ENCODE measurements around the gene BLACAT1. TPM values are rescaled to one million over a fixed set of nuclear protein-coding genes. Genes with fewer than 3 reads are reported as not detected.

The BLACAT1 gene
- total RNA-seq, 2 donors from 2014 or later, result 0.24 to 0.26 TPM

- no peak for TF ChIP-seq CTCF (IDR thresholded peaks at IDR 0.05)
- Histone ChIP-seq H3K4me3 (no peak overlapping the region), H3K36me3 (no peaks in the 10 kb centered on the region), H3K4me1 (peaks cover 0 to 8% of the 10 kb centered on the region in 2 donors), H3K9me3 (peaks cover 0 to 14% of the 10 kb centered on the region in 2 donors), H3K27me3 (peaks cover 0 to 4% of the 10 kb centered on the region in 2 donors), H3K27ac (no peak overlapping the region)
- DNase-seq (ENCODE audit: low spot score), result no peak
These were observed 20.0 kb upstream of the BLACAT1 start for GRCh38 chr1:205475855-205476254.

DNA sequence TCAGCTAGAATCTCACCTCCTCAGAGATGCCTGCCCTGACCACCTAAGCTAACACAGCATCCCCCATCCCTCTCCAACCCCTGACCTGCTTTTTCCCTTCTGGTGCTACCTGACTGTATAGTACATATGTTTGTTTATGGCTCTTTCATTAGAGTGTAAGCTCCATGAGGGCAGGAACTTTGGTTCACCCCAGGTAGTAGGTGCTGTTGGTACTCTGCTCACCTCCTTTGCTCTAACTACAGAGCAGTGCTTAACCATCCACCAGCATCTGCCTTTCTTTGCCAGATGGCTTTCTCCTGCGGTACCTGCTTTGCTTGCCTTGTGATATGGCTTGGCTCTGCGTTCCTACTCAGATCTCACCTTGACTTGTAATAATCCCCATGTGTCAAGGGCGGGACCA lies 18.7 kb upstream of the BLACAT1 start:
- no peak for DNase-seq (ENCODE audit: low spot score)
- no peak for TF ChIP-seq CTCF (IDR thresholded peaks at IDR 0.05)
- peaks cover 0 to 14% of the 10 kb centered on the region in 2 donors for H3K9me3 ChIP-seq
- H3K36me3 ChIP-seq, result no peaks in the 10 kb centered on the region
- H3K27me3 ChIP-seq, result peaks cover 0 to 4% of the 10 kb centered on the region in 2 donors
- peaks cover 0 to 8% of the 10 kb centered on the region in 2 donors for H3K4me1 ChIP-seq
- no peak overlapping the region for H3K4me3 ChIP-seq
- H3K27ac ChIP-seq, result no peak overlapping the region

DNA sequence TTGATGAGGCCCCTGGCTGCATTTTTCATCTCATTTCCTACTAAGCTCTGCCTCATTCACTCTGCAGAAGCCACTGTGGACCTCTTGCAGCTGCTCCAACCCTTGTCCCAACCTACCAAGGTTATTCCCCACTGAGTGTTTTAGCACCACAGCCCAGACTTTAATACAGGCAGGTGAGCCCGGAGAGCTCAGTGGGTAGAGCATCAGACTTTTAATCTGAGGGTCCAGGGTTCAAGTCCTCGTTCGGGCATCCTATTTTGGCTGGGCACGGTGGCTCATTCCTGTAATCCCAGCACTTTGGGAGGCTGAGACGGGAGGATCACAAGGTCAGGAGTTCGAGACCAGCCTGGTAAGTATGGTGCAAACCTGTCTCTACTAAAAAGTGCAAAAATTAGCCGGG lies 18.1 kb upstream of the BLACAT1 start:
- H3K4me1 ChIP-seq, result peaks cover 0 to 8% of the 10 kb centered on the region in 2 donors
- no peak overlapping the region for H3K4me3 ChIP-seq
- H3K36me3 ChIP-seq, result no peaks in the 10 kb centered on the region
- TF ChIP-seq CTCF (IDR thresholded peaks at IDR 0.05), result no peak
- H3K27ac ChIP-seq, result no peak overlapping the region
- peaks cover 0 to 14% of the 10 kb centered on the region in 2 donors for H3K9me3 ChIP-seq
- H3K27me3 ChIP-seq, result peaks cover 0 to 4% of the 10 kb centered on the region in 2 donors
- DNase-seq (ENCODE audit: low spot score), result no peak

DNA sequence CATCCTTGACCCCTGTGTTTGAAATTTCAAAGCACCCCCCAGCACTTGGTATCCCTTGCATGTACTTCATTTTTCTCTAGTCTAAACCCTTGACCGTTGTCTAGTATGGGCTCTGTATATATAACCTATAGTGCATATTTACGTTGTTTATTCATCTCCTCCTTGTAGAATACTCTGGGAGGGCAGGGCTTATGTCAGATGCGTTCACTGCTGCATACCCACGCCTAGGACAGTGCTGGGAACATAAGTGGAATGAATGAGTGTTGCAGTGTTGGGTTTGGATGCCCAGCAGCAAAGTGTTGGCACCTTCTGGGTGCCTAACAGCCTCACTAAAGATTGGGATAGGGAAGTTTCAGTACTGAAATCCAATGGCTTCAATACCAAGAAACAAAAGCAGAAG lies 17.6 kb upstream of the BLACAT1 start:
- H3K4me1 ChIP-seq, result peaks cover 0 to 8% of the 10 kb centered on the region in 2 donors
- H3K27ac ChIP-seq, result no peak overlapping the region
- no peak overlapping the region for H3K4me3 ChIP-seq
- no peak for DNase-seq (ENCODE audit: low spot score)
- TF ChIP-seq CTCF (IDR thresholded peaks at IDR 0.05), result no peak
- H3K27me3 ChIP-seq, result peaks cover 0 to 4% of the 10 kb centered on the region in 2 donors
- no peaks in the 10 kb centered on the region for H3K36me3 ChIP-seq
- H3K9me3 ChIP-seq, result peaks cover 0 to 14% of the 10 kb centered on the region in 2 donors

DNA sequence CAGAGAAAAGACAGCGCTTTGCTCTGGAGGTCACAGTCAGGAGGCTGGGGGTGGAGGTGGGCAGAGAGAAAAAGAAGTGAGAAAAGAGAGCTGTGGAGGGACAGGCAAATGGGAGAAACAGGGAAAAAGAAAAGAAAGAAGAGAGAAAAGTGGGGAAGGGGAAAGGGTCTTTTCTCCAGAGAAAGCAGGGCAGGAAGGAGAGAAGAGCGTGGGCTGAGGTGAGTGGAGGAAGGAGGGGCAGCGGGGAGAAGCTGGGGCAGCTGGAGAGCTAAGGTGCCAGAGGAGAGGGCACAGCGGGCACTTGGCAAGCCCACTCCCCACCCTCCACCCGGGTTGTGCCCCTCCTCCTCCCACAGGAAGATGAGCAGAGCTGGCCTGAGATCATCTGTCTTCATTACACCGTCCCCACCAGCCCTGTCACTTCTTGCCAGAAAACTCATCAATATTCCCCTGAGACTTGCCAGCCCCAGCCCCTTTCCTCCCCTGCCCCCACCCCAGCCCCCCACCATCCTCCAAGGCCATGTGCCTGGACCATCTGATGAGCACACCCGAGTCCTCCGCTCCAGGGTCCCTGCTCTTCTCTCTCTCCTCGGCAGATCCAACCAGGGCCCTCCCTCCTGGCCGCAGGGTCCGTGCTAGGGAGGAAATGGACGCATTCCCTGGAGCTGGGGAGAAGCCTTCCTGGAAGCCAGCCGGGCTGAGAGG lies 17.0 kb upstream of the BLACAT1 start:
- Histone ChIP-seq H3K9me3 (peaks cover 0 to 14% of the 10 kb centered on the region in 2 donors), H3K4me3 (no peak overlapping the region), H3K36me3 (no peaks in the 10 kb centered on the region), H3K27ac (no peak overlapping the region), H3K27me3 (peaks cover 0 to 4% of the 10 kb centered on the region in 2 donors), H3K4me1 (peaks cover 0 to 4% of the 10 kb centered on the region in 2 donors)
- no peak for TF ChIP-seq CTCF (IDR thresholded peaks at IDR 0.05)
- no peak for DNase-seq (ENCODE audit: low spot score)

- H3K9me3 ChIP-seq, result peaks cover 0 to 3% of the 10 kb centered on the region in 2 donors
- H3K36me3 ChIP-seq, result no peaks in the 10 kb centered on the region
- no peak for TF ChIP-seq CTCF (IDR thresholded peaks at IDR 0.05)
- no peak overlapping the region for H3K27ac ChIP-seq
- no peak overlapping the region for H3K4me3 ChIP-seq
- no peak for DNase-seq (ENCODE audit: low spot score)
- no peaks in the 10 kb centered on the region for H3K27me3 ChIP-seq
- no peaks in the 10 kb centered on the region for H3K4me1 ChIP-seq
These were observed 14.3 kb upstream of the BLACAT1 start for GRCh38 chr1:205470131-205470530.
